HepG2 (cell line): ENCODE data around the gene CLPTM1. TPM values are rescaled to one million over a fixed set of nuclear protein-coding genes. Genes with fewer than 3 reads are reported as not detected.

Experiments
- ATAC-seq: fragments of 200-7000 bp; cut with Tn5 transposase; 3 replicates; pipeline ENCODE4 v1.9.1; 2020; ENCODE audit warnings: mild to moderate bottlenecking, moderate library complexity
- BruUV-seq: library from RNA; stranded (reverse); fragments of 400-500 nt; replicated peaks from 2 replicates; lab custom pipeline; 2021; lab: Mats Ljungman, UMichigan
- CTCF ChIA-PET: fragments of 300-600 bp; formaldehyde crosslinking; extraction: SDS; loops from one replicate; lab custom pipeline; 2021; ENCODE audit warnings: low total read pairs, inconsistent platforms, low intra/inter-chr PET ratio; lab: Yijun Ruan, JAX
- POLR2A ChIA-PET: fragments of 350-600 bp; sonication (Branson Sonifier 250); formaldehyde crosslinking; loops from one replicate; lab custom pipeline; 2020; ENCODE audit warnings: antibody characterized with exemption, inconsistent platforms; lab: Yijun Ruan, JAX
- DNase-seq: peaks from one replicate; pipeline ENCODE4 v3.0.0-alpha.2; 2015; ENCODE audit warnings: low spot score
- FAIRE-seq: peaks from 3 replicates; lab custom pipeline; 2011; peaks lifted over from hg19 to GRCh38; lab: Jason Lieb, UNC
- H2AFZ ChIP-seq: one replicate; pipeline ENCODE4 v1.6.1; 2011; ENCODE audit warnings: low read length, inconsistent platforms
- H3K27ac ChIP-seq: fragments of 300-600 bp; 3 replicates; pipeline ENCODE4 v1.8.0; 2011; ENCODE audit warnings: mixed run types, mild to moderate bottlenecking, mixed read lengths, low read length, inconsistent platforms; ENCODE audit not compliant: insufficient read depth; ENCODE audit errors: extremely low read length
- H3K27me3 ChIP-seq, 2 experiments: fragments of 200-600 bp in 1 of 2; 2 replicates in 1 of 2; 3 replicates in 1 of 2; pipeline versions ENCODE4 v1.6.0 to v1.8.0; 2011; ENCODE audit warnings: low read length in 2 of 2, mild to moderate bottlenecking in 2 of 2, moderate library complexity in 2 of 2, inconsistent platforms in 1 of 2; ENCODE audit not compliant: insufficient read depth in 2 of 2, control insufficient read depth in 1 of 2
- H3K36me3 ChIP-seq, 2 experiments: fragments of 200-600 bp in 1 of 2; replicated peaks in 1 of 2; 2 replicates in 1 of 2; 3 replicates in 1 of 2; pipeline versions ENCODE4 v1.5.1 to v1.8.0; 2011; ENCODE audit warnings: low read length in 2 of 2, inconsistent platforms in 1 of 2; ENCODE audit not compliant: insufficient read depth in 2 of 2, control insufficient read depth in 1 of 2
- H3K4me1 ChIP-seq: 2 replicates; pipeline ENCODE4 v1.5.1; 2012; ENCODE audit warnings: low read length, inconsistent platforms; ENCODE audit not compliant: insufficient read depth
- H3K4me2 ChIP-seq: 2 replicates; pipeline ENCODE4 v1.6.0; 2011; ENCODE audit warnings: low read depth, low read length, inconsistent platforms
- H3K4me3 ChIP-seq, 3 experiments: fragments of 200-600 bp in 1 of 3; sonication (generic), shearing (Covaris generic) in 1 of 3; replicated peaks in 1 of 3; 2 replicates each; pipeline ENCODE4 v1.5.1; 2011 to 2016; ENCODE audit warnings: low read length in 3 of 3, inconsistent platforms in 2 of 3, low read depth in 2 of 3, mild to moderate bottlenecking in 2 of 3, control low read depth in 1 of 3, mixed read lengths in 1 of 3; ENCODE audit not compliant: insufficient read depth in 1 of 3
- H3K79me2 ChIP-seq: one replicate; pipeline ENCODE4 v1.6.1; 2011; ENCODE audit warnings: low read length, inconsistent platforms; ENCODE audit not compliant: insufficient read depth
- H3K9ac ChIP-seq: 2 replicates; pipeline ENCODE4 v1.6.0; 2011; ENCODE audit warnings: mild to moderate bottlenecking, low read depth, low read length, inconsistent platforms; ENCODE audit not compliant: insufficient read depth
- H3K9me3 ChIP-seq: 2 replicates; pipeline ENCODE4 v1.5.1; 2012; ENCODE audit warnings: mild to moderate bottlenecking, low read length
- H4K20me1 ChIP-seq: 2 replicates; pipeline ENCODE4 v1.6.0; 2011; ENCODE audit warnings: inconsistent platforms, mild to moderate bottlenecking, low read length, moderate library complexity; ENCODE audit not compliant: insufficient read depth
- HIVEP1 ChIP-seq: sonication (generic); formaldehyde crosslinking; IDR thresholded peaks from 2 replicates; pipeline ENCODE4 v1.4.0; 2020; ENCODE audit warnings: mild to moderate bottlenecking, missing genetic modification reagents
- HNRNPH1 ChIP-seq: fragments of 200-400 bp; formaldehyde crosslinking; optimal IDR thresholded peaks from 2 replicates; pipeline ENCODE3; 2017; ENCODE audit warnings: mild to moderate bottlenecking, low read depth, low read length
- JUN ChIP-seq: sonication (generic); formaldehyde crosslinking; IDR thresholded peaks from 2 replicates; pipeline ENCODE4 v1.4.0; 2020; ENCODE audit warnings: mild to moderate bottlenecking, missing genetic modification reagents
- NR3C1 ChIP-seq: sonication (generic); formaldehyde crosslinking; IDR thresholded peaks from 2 replicates; pipeline ENCODE4 v1.4.0; 2020; ENCODE audit warnings: missing genetic modification reagents
- PHF21A ChIP-seq: sonication (generic); formaldehyde crosslinking; IDR thresholded peaks from 2 replicates; pipeline ENCODE4 v1.5.0; 2020; ENCODE audit warnings: mild to moderate bottlenecking, missing genetic modification reagents
- SOX5 ChIP-seq: IDR thresholded peaks from 2 replicates; pipeline ENCODE4 v1.6.1; 2016; ENCODE audit warnings: borderline replicate concordance
- ZKSCAN8 ChIP-seq: IDR thresholded peaks from 2 replicates; pipeline ENCODE4 v1.6.1; 2016; ENCODE audit warnings: borderline replicate concordance, missing genetic modification reagents, missing compliant biosample characterization
- ZNF3 ChIP-seq: IDR thresholded peaks from 2 replicates; pipeline ENCODE4 v1.7.0; 2017; ENCODE audit warnings: inconsistent platforms
- ZNF737 ChIP-seq: sonication (generic); formaldehyde crosslinking; IDR thresholded peaks from 2 replicates; pipeline ENCODE4 v1.5.0; 2020; ENCODE audit warnings: missing genetic modification reagents, mild to moderate bottlenecking, borderline replicate concordance
- WGBS: methylation state at CpG from one replicate; pipeline ENCODE4 v1.1.6; 2017; ENCODE audit warnings: low lambda C conversion rate; 5-methylcytosine and 5-hydroxymethylcytosine counted together
- in situ Hi-C: cut with HindIII; loops from 2 replicates; pipeline ENCODE4 v1.10.0; 2017; ENCODE audit warnings: low pct_unique_long_range_greater_than_20kb; ENCODE audit not compliant: extremely low pct_ligation_motif_present
- intact Hi-C: fragments of 100-400 bp; cut with micrococcal nuclease; formaldehyde crosslinking; loops from one replicate; pipeline ENCODE4 v1.10.0; 2022; ENCODE audit not compliant: unreplicated experiment
- polyA plus RNA-seq, 8 experiments: library from polyadenylated mRNA; depleted of rRNA in 3 of 8; stranded (reverse) in 7 of 8; unstranded in 1 of 8; fragments of >200 nt; fragmentation: Illumina TruSeq in 4 of 8; extraction: Trizol in 4 of 8; gene quantifications; 2 replicates each; pipeline versions ENCODE4 v1.2.1 to v1.2.3, GENCODE V29; 2011 to 2016; ENCODE audit warnings: low read depth in 4 of 8, missing spikeins in 1 of 8, mixed read lengths in 1 of 8; ENCODE audit not compliant: insufficient read depth in 1 of 8
- total RNA-seq, 5 experiments: library from RNA; depleted of rRNA; stranded (reverse); fragments of >200 nt; fragmentation: Illumina TruSeq; extraction: Trizol; gene quantifications; 2 replicates each; pipeline ENCODE4 v1.2.3, GENCODE V29; 2016; ENCODE audit warnings: low read depth in 1 of 5
- TF ChIP-seq, protein P1 (sequence below): sonication (generic); formaldehyde crosslinking; IDR thresholded peaks from 2 replicates; pipeline ENCODE4 v1.9.0; 2021; ENCODE audit warnings: missing genetic modification reagents, mild to moderate bottlenecking, borderline replicate concordance

Gene CLPTM1
- total and polyA plus RNA-seq, 2 of the 13 experiments (the other 11 are each of a cell fraction or from before 2014, with no cell fraction given) = 34.9 to 42.8 TPM

GRCh38 chr19:45005787-45006186 lies 50.6 kb downstream of the CLPTM1 start:
- Histone ChIP-seq H3K9ac (no peak overlapping the region), H3K4me3 (no peak overlapping the region)
- no peak for DNase-seq
- 92% methylated on average over 7 of the region's 9 CpGs for WGBS
- no peak for ATAC-seq
- POLR2A ChIA-PET = no interaction called here
- no peak for FAIRE-seq
- no peak for TF ChIP-seq ZKSCAN8
- no peak for TF ChIP-seq SOX5
- no peak for TF ChIP-seq ZNF3 (CRISPR knock-in tag)
- TF ChIP-seq, all 625 proteins: peak for 0
- Histone ChIP-seq H2AFZ (no peak overlapping the region), H4K20me1 (no peaks in the 10 kb centered on the region), H3K4me1 (peaks cover 21% of the 10 kb centered on the region), H3K27me3 (no peaks in the 10 kb centered on the region), H3K9me3 (no peaks in the 10 kb centered on the region), H3K36me3 (no peaks in the 10 kb centered on the region), H3K27ac (no peak overlapping the region), H3K4me2 (no peak overlapping the region), H3K79me2 (no peaks in the 10 kb centered on the region)
- no TSS peak for BruUV-seq
- in situ Hi-C loops = no loop called here
- CTCF ChIA-PET = no interaction called here
- intact Hi-C loops = no loop called here

- Histone ChIP-seq H4K20me1 (no peaks in the 10 kb centered on the region), H3K36me3 (no peaks in the 10 kb centered on the region; a peak in 1 of 5 replicates), H3K9ac (no peak overlapping the region), H3K4me1 (peaks cover 9% of the 10 kb centered on the region; the same call in 1 of the 2 replicates), H3K4me3 (no peak overlapping the region), H3K79me2 (no peaks in the 10 kb centered on the region), H3K9me3 (no peaks in the 10 kb centered on the region), H2AFZ (no peak overlapping the region), H3K27ac (no peak overlapping the region), H3K4me2 (no peak overlapping the region), H3K27me3 (no peaks in the 10 kb centered on the region)
- no peak for TF ChIP-seq ZNF737 (CRISPR knock-in tag)
- TF ChIP-seq, protein P1, sequence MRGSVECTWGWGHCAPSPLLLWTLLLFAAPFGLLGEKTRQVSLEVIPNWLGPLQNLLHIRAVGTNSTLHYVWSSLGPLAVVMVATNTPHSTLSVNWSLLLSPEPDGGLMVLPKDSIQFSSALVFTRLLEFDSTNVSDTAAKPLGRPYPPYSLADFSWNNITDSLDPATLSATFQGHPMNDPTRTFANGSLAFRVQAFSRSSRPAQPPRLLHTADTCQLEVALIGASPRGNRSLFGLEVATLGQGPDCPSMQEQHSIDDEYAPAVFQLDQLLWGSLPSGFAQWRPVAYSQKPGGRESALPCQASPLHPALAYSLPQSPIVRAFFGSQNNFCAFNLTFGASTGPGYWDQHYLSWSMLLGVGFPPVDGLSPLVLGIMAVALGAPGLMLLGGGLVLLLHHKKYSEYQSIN (CRISPR knock-in tag) = no peak
- no peak for TF ChIP-seq JUN (CRISPR knock-in tag)
- TF ChIP-seq PHF21A (CRISPR knock-in tag) = no peak
- no peak for TF ChIP-seq HIVEP1
- no peak for TF ChIP-seq HNRNPH1
- no peak for TF ChIP-seq NR3C1
- ChIA-PET CTCF (no interaction called here), POLR2A (no interaction called here)
- BruUV-seq = no TSS peak
- in situ Hi-C loops (no loop called here), intact Hi-C loops (no loop called here)
- no peak for FAIRE-seq
- peak; percentile 47; the same call in 2 of the 3 replicates for ATAC-seq
- DNase-seq = no peak
- WGBS = 77% methylated on average over 3 of the region's 10 CpGs
These were observed 53.4 kb downstream of the CLPTM1 start for GRCh38 chr19:45008552-45008951.
